CD4-positive, alpha-beta T cell (primary cell): ENCODE results near the gene CDK4. TPM values are rescaled to one million over a fixed set of nuclear protein-coding genes. Genes with fewer than 3 reads are reported as not detected.

ENCODE experiments used
- ATAC-seq: fragments of 200-7000 bp; cut with Tn5 transposase; one replicate; pipeline ENCODE4 v1.10.0; 2022; ENCODE audit warnings: mild to moderate bottlenecking; ENCODE audit not compliant: poor library complexity
- CTCF ChIA-PET: fragments of 350-600 bp; sonication (Branson Sonifier 250); formaldehyde crosslinking; loops from one replicate; lab custom pipeline; 2021; ENCODE audit warnings: antibody characterized with exemption, inconsistent platforms; lab: Charles Lee
- POLR2A ChIA-PET: fragments of 350-600 bp; sonication (Branson Sonifier 250); formaldehyde crosslinking; loops from one replicate; lab custom pipeline; 2021; ENCODE audit warnings: antibody characterized with exemption, inconsistent platforms; lab: Charles Lee
- DNase-seq, 14 experiments: peaks; one replicate each; pipeline ENCODE4 v3.0.0-alpha.2; 2013 to 2020; ENCODE audit warnings: mixed read lengths in 2 of 14
- H3K27ac ChIP-seq, 2 donors: one replicate each; pipeline versions ENCODE4 v1.5.1 to v1.7.0; 2013; ENCODE audit warnings: low read length in 2 of 2, low read depth in 1 of 2, mild to moderate bottlenecking in 1 of 2
- H3K27me3 ChIP-seq, 2 experiments: 1 replicate in 1 of 2; 2 replicates in 1 of 2; pipeline versions ENCODE4 v1.6.1 to v1.7.0; 2013; ENCODE audit warnings: low read length in 2 of 2, control low read depth in 1 of 2, mild to moderate bottlenecking in 1 of 2, moderate library complexity in 1 of 2; ENCODE audit not compliant: insufficient read depth in 2 of 2, control insufficient read depth in 1 of 2
- H3K36me3 ChIP-seq: one replicate; pipeline ENCODE4 v1.6.1; 2013; ENCODE audit warnings: low read length, control low read depth; ENCODE audit not compliant: insufficient read depth
- H3K4me1 ChIP-seq: one replicate; pipeline ENCODE4 v1.6.1; 2013; ENCODE audit warnings: low read length, control low read depth; ENCODE audit not compliant: insufficient read depth
- H3K4me3 ChIP-seq: one replicate; pipeline ENCODE4 v1.5.1; 2013; ENCODE audit warnings: mild to moderate bottlenecking, low read length, moderate library complexity
- H3K9me3 ChIP-seq, 2 experiments: 1 replicate in 1 of 2; 2 replicates in 1 of 2; pipeline versions ENCODE4 v1.6.1 to v1.7.0; 2013; ENCODE audit warnings: low read length in 2 of 2, mild to moderate bottlenecking in 2 of 2, control low read depth in 1 of 2, moderate library complexity in 1 of 2; ENCODE audit not compliant: control insufficient read depth in 1 of 2, insufficient read depth in 1 of 2
- H3K27ac Mint-ChIP-seq: one replicate; pipeline ENCODE4 v1.8.0; 2020; ENCODE audit warnings: mixed read lengths
- H3K27me3 Mint-ChIP-seq: one replicate; pipeline ENCODE4 v1.8.0; 2021; ENCODE audit warnings: mixed read lengths
- H3K36me3 Mint-ChIP-seq: one replicate; pipeline ENCODE4 v1.8.0; 2021; ENCODE audit warnings: low read depth, mixed read lengths
- H3K4me1 Mint-ChIP-seq: one replicate; pipeline ENCODE4 v1.8.0; 2021; ENCODE audit warnings: low read depth, mixed read lengths
- H3K4me3 Mint-ChIP-seq: one replicate; pipeline ENCODE4 v1.8.0; 2020; ENCODE audit warnings: mild to moderate bottlenecking, mixed read lengths
- H3K9me3 Mint-ChIP-seq: one replicate; pipeline ENCODE4 v1.8.0; 2020; ENCODE audit warnings: mixed read lengths
- CTCF ChIP-seq: fragments of 200-600 bp; IDR thresholded peaks from one replicate; pipeline ENCODE4 v1.8.0; 2022; ENCODE audit warnings: antibody characterized with exemption, mild to moderate bottlenecking
- intact Hi-C, 2 experiments: fragments of 100-400 bp; cut with DNase I in 1 of 2; cut with micrococcal nuclease in 1 of 2; formaldehyde crosslinking; loops; one replicate each; pipeline versions ENCODE4 v1.15.1 to v1.9.0; 2023 to 2025; cut with DNase I, micrococcal nuclease
- total RNA-seq, 174 experiments: library from RNA in 2 of 174; stranded (reverse) in 2 of 174; gene quantifications; one replicate each; pipeline ENCODE4 v1.2.3 and lab custom pipeline; 2021 to 2026

The CDK4 gene
- total RNA-seq, 2 experiments from 2014 or later, result 8.7 to 10.8 TPM

- ChIA-PET CTCF (interaction anchor here (1.2 to 2.1 kb wide), 3 partner anchors 8 to 125 kb away, joined by 3 to 6 read pairs (median 3); partner anchors contain the start of genes EEF1AKMT3 and METTL1), POLR2A (interaction anchor here (1.1 to 2.0 kb wide), 3 partner anchors 8 to 24 kb away, joined by 3 to 15 read pairs (median 10); partner anchors contain the start of genes EEF1AKMT3 and METTL1)
- no peaks in the 10 kb centered on the region for H3K27me3 ChIP-seq
- peaks cover 2% of the 10 kb centered on the region for H3K36me3 ChIP-seq
- no peak overlapping the region for H3K4me3 ChIP-seq
- Mint-ChIP-seq H3K36me3 (peaks cover 16% of the 10 kb centered on the region), H3K4me1 (peaks cover 47% of the 10 kb centered on the region), H3K4me3 (peak overlapping the region; percentile 12), H3K9me3 (no peaks in the 10 kb centered on the region), H3K27ac (peak overlapping the region; percentile 100), H3K27me3 (no peaks in the 10 kb centered on the region)
- peak overlapping the region; percentile 78 to 82 for H3K27ac ChIP-seq
- peaks cover 58% of the 10 kb centered on the region for H3K4me1 ChIP-seq
- no peak for DNase-seq
- no peak for TF ChIP-seq CTCF
- intact Hi-C loops, result loop anchor here in 1 of 2 experiments (1.0 to 5.0 kb wide), 2 partner anchors 23 to 127 kb away; no protein-coding TSS in a partner anchor
- no peaks in the 10 kb centered on the region for H3K9me3 ChIP-seq
- ATAC-seq, result no peak
These were observed 28.3 kb upstream of the CDK4 start for GRCh38 chr12:57780284-57780897.

- Histone ChIP-seq H3K4me1 (peaks cover 58% of the 10 kb centered on the region), H3K27ac (peak overlapping the region in 1 of 2 donors; percentile 82), H3K9me3 (no peaks in the 10 kb centered on the region), H3K4me3 (no peak overlapping the region), H3K27me3 (no peaks in the 10 kb centered on the region), H3K36me3 (no peaks in the 10 kb centered on the region)
- no peaks in the 10 kb centered on the region for H3K9me3 Mint-ChIP-seq
- ChIA-PET POLR2A (interaction anchor here (1.1 to 2.0 kb wide), 2 partner anchors 15 to 23 kb away, joined by 3 to 10 read pairs; no protein-coding TSS in a partner anchor), CTCF (interaction anchor here (2.1 kb wide), 1 partner anchor 24 kb away, joined by 6 read pairs; no protein-coding TSS in a partner anchor)
- TF ChIP-seq CTCF, result no peak
- H3K27me3 Mint-ChIP-seq, result no peaks in the 10 kb centered on the region
- no peak overlapping the region for H3K4me3 Mint-ChIP-seq
- intact Hi-C loops, result loop anchor here in 1 of 2 experiments (1.0 to 5.0 kb wide), 2 partner anchors 22 to 128 kb away; no protein-coding TSS in a partner anchor
- H3K27ac Mint-ChIP-seq, result peak overlapping the region; percentile 100
- peaks cover 16% of the 10 kb centered on the region for H3K36me3 Mint-ChIP-seq
- ATAC-seq (no peak), DNase-seq (no peak)
- H3K4me1 Mint-ChIP-seq, result peaks cover 47% of the 10 kb centered on the region
These were observed 27.6 kb upstream of the CDK4 start for GRCh38 chr12:57779736-57780135.

- H3K4me1 ChIP-seq, result peaks cover 53% of the 10 kb centered on the region
- H3K36me3 Mint-ChIP-seq, result peaks cover 7% of the 10 kb centered on the region
- H3K36me3 ChIP-seq, result no peaks in the 10 kb centered on the region
- ChIA-PET CTCF (interaction anchor here (1.4 kb wide), 1 partner anchor 21 kb away, joined by 4 read pairs; no protein-coding TSS in a partner anchor), POLR2A (no interaction called here)
- no peak overlapping the region for H3K4me3 Mint-ChIP-seq
- H3K27me3 Mint-ChIP-seq, result no peaks in the 10 kb centered on the region
- peaks cover 39% of the 10 kb centered on the region for H3K4me1 Mint-ChIP-seq
- intact Hi-C loops, result no loop called here
- H3K27ac Mint-ChIP-seq, result no peak overlapping the region
- no peaks in the 10 kb centered on the region for H3K27me3 ChIP-seq
- H3K9me3 Mint-ChIP-seq, result no peaks in the 10 kb centered on the region
- ATAC-seq (no peak), DNase-seq (no peak)
- no peak for TF ChIP-seq CTCF
- H3K9me3 ChIP-seq, result no peaks in the 10 kb centered on the region
- no peak overlapping the region for H3K4me3 ChIP-seq
- H3K27ac ChIP-seq, result no peak overlapping the region
These were observed 25.8 kb upstream of the CDK4 start for GRCh38 chr12:57777911-57778310.
